ENCODE measurements around the gene CATSPER1. TPM values are rescaled to one million over a fixed set of nuclear protein-coding genes. Genes with fewer than 3 reads are reported as not detected.

CATSPER1 gene
- total and polyA plus RNA-seq, 10 donors, result 0.30 to 1.2 (median 0.70) TPM; not detected in 2

DNA sequence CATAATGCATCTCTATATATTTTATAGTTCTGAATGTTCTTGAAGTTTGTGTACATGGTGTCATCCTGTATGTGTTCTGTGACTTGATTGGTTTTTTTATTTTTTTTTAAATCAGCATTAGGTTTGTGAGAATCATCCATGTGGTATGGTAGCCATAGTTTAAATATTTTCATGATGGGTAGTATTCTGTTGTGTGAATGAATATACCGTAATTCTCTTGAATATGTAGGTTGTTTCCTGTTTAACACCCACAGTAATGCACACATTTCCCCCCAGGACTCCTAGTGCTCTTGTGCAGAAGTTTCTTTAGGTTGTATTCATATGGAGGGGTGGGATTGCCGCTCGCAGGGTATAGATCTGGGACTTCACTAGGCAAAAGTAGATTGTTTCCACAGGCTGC is 45.8 kb upstream of the CATSPER1 start:
- Histone ChIP-seq H3K27ac (peak overlapping the region; percentile 44 to 99 (median 98)), H3K4me1 (peaks cover 33 to 89% (median 54%) of the 10 kb centered on the region in 6 donors), H3K36me3 (peaks cover 0 to 59% (median 24%) of the 10 kb centered on the region in 6 donors), H3K27me3 (replicated peaks in 1 of 7) (no peaks in the 10 kb centered on the region), H3K4me3 (peak overlapping the region in 5 of 8 donors; percentile 74 to 98 (median 78)), H3K9me3 (no peaks in the 10 kb centered on the region)
- WGBS, 5 donors, result 54 to 71% (median 67%) methylated on average over 3 of the region's 3 CpGs
- no peak for TF ChIP-seq POLR2AphosphoS5 (IDR thresholded peaks at IDR 0.05)
- intact Hi-C loops (cut with DNase I; ENCODE audit: low total_unique reads), result no loop called here
- DNase-seq, result no peak

GRCh38 chr11:66071381-66071801 is 45.1 kb upstream of the CATSPER1 start:
- intact Hi-C loops (cut with DNase I; ENCODE audit: low total_unique reads), result no loop called here
- H3K36me3 ChIP-seq, result peaks cover 0 to 61% (median 31%) of the 10 kb centered on the region in 6 donors
- H3K4me1 ChIP-seq, result peaks cover 33 to 89% (median 58%) of the 10 kb centered on the region in 6 donors
- WGBS, 5 donors, result 9 to 24% (median 13%) methylated on average over 2 of the region's 2 CpGs
- no peaks in the 10 kb centered on the region for H3K27me3 ChIP-seq (replicated peaks in 1 of 7)
- no peaks in the 10 kb centered on the region for H3K9me3 ChIP-seq
- no peak for DNase-seq
- no peak for TF ChIP-seq POLR2A (IDR thresholded peaks at IDR 0.05)
- TF ChIP-seq, protein P1, sequence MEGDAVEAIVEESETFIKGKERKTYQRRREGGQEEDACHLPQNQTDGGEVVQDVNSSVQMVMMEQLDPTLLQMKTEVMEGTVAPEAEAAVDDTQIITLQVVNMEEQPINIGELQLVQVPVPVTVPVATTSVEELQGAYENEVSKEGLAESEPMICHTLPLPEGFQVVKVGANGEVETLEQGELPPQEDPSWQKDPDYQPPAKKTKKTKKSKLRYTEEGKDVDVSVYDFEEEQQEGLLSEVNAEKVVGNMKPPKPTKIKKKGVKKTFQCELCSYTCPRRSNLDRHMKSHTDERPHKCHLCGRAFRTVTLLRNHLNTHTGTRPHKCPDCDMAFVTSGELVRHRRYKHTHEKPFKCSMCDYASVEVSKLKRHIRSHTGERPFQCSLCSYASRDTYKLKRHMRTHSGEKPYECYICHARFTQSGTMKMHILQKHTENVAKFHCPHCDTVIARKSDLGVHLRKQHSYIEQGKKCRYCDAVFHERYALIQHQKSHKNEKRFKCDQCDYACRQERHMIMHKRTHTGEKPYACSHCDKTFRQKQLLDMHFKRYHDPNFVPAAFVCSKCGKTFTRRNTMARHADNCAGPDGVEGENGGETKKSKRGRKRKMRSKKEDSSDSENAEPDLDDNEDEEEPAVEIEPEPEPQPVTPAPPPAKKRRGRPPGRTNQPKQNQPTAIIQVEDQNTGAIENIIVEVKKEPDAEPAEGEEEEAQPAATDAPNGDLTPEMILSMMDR (IDR thresholded peaks at IDR 0.05 in 8 of 11, conservative IDR thresholded peaks at IDR 0.05 in 3 of 11), result no peak
- no peak for TF ChIP-seq POLR2AphosphoS5 (IDR thresholded peaks at IDR 0.05)
- peak overlapping the region; percentile 44 to 99 (median 98) for H3K27ac ChIP-seq
- peak overlapping the region; percentile 74 to 98 (median 84) for H3K4me3 ChIP-seq

- peaks cover 33 to 88% (median 59%) of the 10 kb centered on the region in 6 donors for H3K4me1 ChIP-seq
- DNase-seq, result peak; percentile 90
- peak overlapping the region; percentile 86 to 99 (median 98) for H3K27ac ChIP-seq
- intact Hi-C loops (cut with DNase I; ENCODE audit: low total_unique reads), result no loop called here
- H3K4me3 ChIP-seq, result peak overlapping the region; percentile 74 to 98 (median 84)
- H3K9me3 ChIP-seq, result no peaks in the 10 kb centered on the region
- peaks cover 0 to 61% (median 36%) of the 10 kb centered on the region in 6 donors for H3K36me3 ChIP-seq
- 0 to 3% (median 1%) methylated on average over 23 to 60 of the region's 60 CpGs for whole genome bisulfite sequencing, 5 donors
- H3K27me3 ChIP-seq (replicated peaks in 1 of 7), result no peaks in the 10 kb centered on the region
- TF ChIP-seq POLR2A (IDR thresholded peaks at IDR 0.05) (no peak), POLR2AphosphoS5 (IDR thresholded peaks at IDR 0.05) (peak in 2 of 3 donors; percentile 24 to 37)
- TF ChIP-seq, protein P1 (IDR thresholded peaks at IDR 0.05 in 8 of 11, conservative IDR thresholded peaks at IDR 0.05 in 3 of 11), result no peak
Observed at GRCh38 chr11:66070604-66071380, 44.5 kb upstream of the CATSPER1 start.

- intact Hi-C loops (cut with DNase I; ENCODE audit: low total_unique reads), result loop anchor here (10.0 kb wide), 1 partner anchor 65 kb away; no protein-coding TSS in a partner anchor
- DNase-seq, result peak; percentile 97
Observed at GRCh38 chr11:66069715-66070603, 43.7 kb upstream of the CATSPER1 start, which contains the start of gene PACS1. PACS1 (plus strand) TSS chr11:66070272; CDS start chr11:66070487, 215 bp downstream.

More at GRCh38 chr11:66069715-66070603, 43.7 kb upstream of the CATSPER1 start, which contains the start of gene PACS1:
- Histone ChIP-seq H3K27ac (peak within 1 kb of the TSS; percentile 95 to 99 (median 99)), H3K36me3 (peaks cover 0 to 62% (median 41%) of the 10 kb centered on the region in 6 donors), H3K27me3 (replicated peaks in 1 of 7) (no peaks in the 10 kb centered on the region), H3K9me3 (no peaks in the 10 kb centered on the region), H3K4me3 (peak within 1 kb of the TSS; percentile 74 to 98 (median 84)), H3K4me1 (peaks cover 33 to 87% (median 59%) of the 10 kb centered on the region in 6 donors)
- 0 to 4% (median 1%) methylated on average over 1 to 120 of the region's 120 CpGs for WGBS, 5 donors
- TF ChIP-seq POLR2A (IDR thresholded peaks at IDR 0.05), result peak in 1 of 3 donors; percentile 13
- peak; percentile 79 to 93 (median 86) for TF ChIP-seq POLR2AphosphoS5 (IDR thresholded peaks at IDR 0.05)
- TF ChIP-seq, protein P1 (IDR thresholded peaks at IDR 0.05 in 8 of 11, conservative IDR thresholded peaks at IDR 0.05 in 3 of 11), result peak in 3 of 11 experiments; percentile 3 to 32 (median 16)
